ENCODE data around the gene SENP6.

The SENP6 gene

GRCh38 chr6:75748003-75748742 lies 146.5 kb downstream of the SENP6 start:
- H3K27me3 ChIP-seq (ENCODE audit: insufficient read depth, low read length) = peaks cover 7% of the 10 kb centered on the region; the same call in 1 of the 2 replicates
- peaks cover 4% of the 10 kb centered on the region; the same call in 1 of the 2 replicates for H3K4me1 ChIP-seq (ENCODE audit: insufficient read depth, low read length)
- H3K9me3 ChIP-seq (ENCODE audit: insufficient read depth, low read depth, low read length) = no peaks in the 10 kb centered on the region
- H3K27ac ChIP-seq (ENCODE audit: low read depth, low read length) = peak overlapping the region; percentile 87; the same call in 1 of the 2 replicates
- 15% methylated on average over 16 of the region's 17 CpGs for WGBS
- peak overlapping the region; percentile 84 for H3K9ac ChIP-seq (ENCODE audit: low read depth, low read length)
- H3K4me3 ChIP-seq (ENCODE audit: low read length) = peak overlapping the region; percentile 68
- no peaks in the 10 kb centered on the region for H3K36me3 ChIP-seq (ENCODE audit: insufficient read depth, low read length)

GRCh38 chr6:75748743-75749538 lies 147.3 kb downstream of the SENP6 start, which contains the start of gene MYO6:
MYO6 (plus strand) TSS chr6:75749239; CDS start chr6:75817548, 68,309 bp downstream.
- Histone ChIP-seq H3K4me3 (ENCODE audit: low read length) (peak within 1 kb of the TSS; percentile 68), H3K36me3 (ENCODE audit: insufficient read depth, low read length) (no peaks in the 10 kb centered on the region), H3K4me1 (ENCODE audit: insufficient read depth, low read length) (peaks cover 4% of the 10 kb centered on the region; the same call in 1 of the 2 replicates), H3K27ac (ENCODE audit: low read depth, low read length) (peak within 1 kb of the TSS; percentile 87; the same call in 1 of the 2 replicates), H3K9me3 (ENCODE audit: insufficient read depth, low read depth, low read length) (no peaks in the 10 kb centered on the region), H3K9ac (ENCODE audit: low read depth, low read length) (peak within 1 kb of the TSS; percentile 84), H3K27me3 (ENCODE audit: insufficient read depth, low read length) (peaks cover 7% of the 10 kb centered on the region; the same call in 1 of the 2 replicates)
- under 1% methylated on average over 97 of the region's 97 CpGs for WGBS

GRCh38 chr6:75751443-75751842 lies 149.8 kb downstream of the SENP6 start:
- H3K4me1 ChIP-seq (ENCODE audit: insufficient read depth, low read length) = peaks cover 4% of the 10 kb centered on the region; the same call in 1 of the 2 replicates
- H3K36me3 ChIP-seq (ENCODE audit: insufficient read depth, low read length) = no peaks in the 10 kb centered on the region
- H3K4me3 ChIP-seq (ENCODE audit: low read length) = no peak overlapping the region
- WGBS = 93% methylated on average over 2 of the region's 2 CpGs
- H3K9me3 ChIP-seq (ENCODE audit: insufficient read depth, low read depth, low read length) = no peaks in the 10 kb centered on the region
- no peak overlapping the region for H3K27ac ChIP-seq (ENCODE audit: low read depth, low read length)
- peaks cover 7% of the 10 kb centered on the region; the same call in 1 of the 2 replicates for H3K27me3 ChIP-seq (ENCODE audit: insufficient read depth, low read length)
- no peak overlapping the region for H3K9ac ChIP-seq (ENCODE audit: low read depth, low read length)

GRCh38 chr6:75752365-75752764 lies 150.7 kb downstream of the SENP6 start:
- H3K9me3 ChIP-seq (ENCODE audit: insufficient read depth, low read depth, low read length) = no peaks in the 10 kb centered on the region
- 90% methylated on average over 3 of the region's 3 CpGs for WGBS
- peaks cover 7% of the 10 kb centered on the region; the same call in 1 of the 2 replicates for H3K27me3 ChIP-seq (ENCODE audit: insufficient read depth, low read length)
- no peaks in the 10 kb centered on the region for H3K36me3 ChIP-seq (ENCODE audit: insufficient read depth, low read length)
- peaks cover 4% of the 10 kb centered on the region; the same call in 1 of the 2 replicates for H3K4me1 ChIP-seq (ENCODE audit: insufficient read depth, low read length)
- no peak overlapping the region for H3K4me3 ChIP-seq (ENCODE audit: low read length)
- H3K27ac ChIP-seq (ENCODE audit: low read depth, low read length) = no peak overlapping the region
- no peak overlapping the region for H3K9ac ChIP-seq (ENCODE audit: low read depth, low read length)

GRCh38 chr6:75755704-75756103 lies 154.0 kb downstream of the SENP6 start:
- no peak overlapping the region for H3K9ac ChIP-seq (ENCODE audit: low read depth, low read length)
- 97% methylated on average over 4 of the region's 5 CpGs for WGBS
- 0 out of 2 replicates have a peak, but pooled peaks cover 6% of the 10 kb centered on the region for H3K4me1 ChIP-seq (ENCODE audit: insufficient read depth, low read length)
- H3K36me3 ChIP-seq (ENCODE audit: insufficient read depth, low read length) = no peaks in the 10 kb centered on the region
- H3K27ac ChIP-seq (ENCODE audit: low read depth, low read length) = no peak overlapping the region
- no peaks in the 10 kb centered on the region for H3K9me3 ChIP-seq (ENCODE audit: insufficient read depth, low read depth, low read length)
- H3K27me3 ChIP-seq (ENCODE audit: insufficient read depth, low read length) = no peaks in the 10 kb centered on the region
- no peak overlapping the region for H3K4me3 ChIP-seq (ENCODE audit: low read length)

GRCh38 chr6:75757295-75757694 lies 155.6 kb downstream of the SENP6 start:
- 83% methylated on average over 3 of the region's 3 CpGs for WGBS
- no peaks in the 10 kb centered on the region for H3K27me3 ChIP-seq (ENCODE audit: insufficient read depth, low read length)
- H3K36me3 ChIP-seq (ENCODE audit: insufficient read depth, low read length) = no peaks in the 10 kb centered on the region
- peaks cover 8% of the 10 kb centered on the region; the same call in 1 of the 2 replicates for H3K4me1 ChIP-seq (ENCODE audit: insufficient read depth, low read length)
- H3K9ac ChIP-seq (ENCODE audit: low read depth, low read length) = no peak overlapping the region
- no peak overlapping the region for H3K27ac ChIP-seq (ENCODE audit: low read depth, low read length)
- H3K9me3 ChIP-seq (ENCODE audit: insufficient read depth, low read depth, low read length) = no peaks in the 10 kb centered on the region
- no peak overlapping the region for H3K4me3 ChIP-seq (ENCODE audit: low read length)

GRCh38 chr6:75758061-75758460 lies 156.4 kb downstream of the SENP6 start:
- Histone ChIP-seq H3K36me3 (ENCODE audit: insufficient read depth, low read length) (no peaks in the 10 kb centered on the region), H3K27ac (ENCODE audit: low read depth, low read length) (no peak overlapping the region), H3K4me3 (ENCODE audit: low read length) (no peak overlapping the region), H3K27me3 (ENCODE audit: insufficient read depth, low read length) (no peaks in the 10 kb centered on the region), H3K9me3 (ENCODE audit: insufficient read depth, low read depth, low read length) (no peaks in the 10 kb centered on the region), H3K9ac (ENCODE audit: low read depth, low read length) (no peak overlapping the region), H3K4me1 (ENCODE audit: insufficient read depth, low read length) (peaks cover 8% of the 10 kb centered on the region; the same call in 1 of the 2 replicates)
- 98% methylated on average over 5 of the region's 5 CpGs for WGBS

- Histone ChIP-seq H3K9me3 (ENCODE audit: insufficient read depth, low read depth, low read length) (no peaks in the 10 kb centered on the region), H3K27me3 (ENCODE audit: insufficient read depth, low read length) (no peaks in the 10 kb centered on the region), H3K4me3 (ENCODE audit: low read length) (no peak overlapping the region), H3K36me3 (ENCODE audit: insufficient read depth, low read length) (peaks cover under 1% of the 10 kb centered on the region; the same call in 1 of the 2 replicates), H3K27ac (ENCODE audit: low read depth, low read length) (no peak overlapping the region), H3K9ac (ENCODE audit: low read depth, low read length) (no peak overlapping the region), H3K4me1 (ENCODE audit: insufficient read depth, low read length) (peaks cover 8% of the 10 kb centered on the region; the same call in 1 of the 2 replicates)
- WGBS = 80% methylated on average over 3 of the region's 5 CpGs
Observed at GRCh38 chr6:75759207-75759606, 157.5 kb downstream of the SENP6 start.

GRCh38 chr6:75760320-75760719 lies 158.6 kb downstream of the SENP6 start:
- peaks cover 8% of the 10 kb centered on the region; the same call in 1 of the 2 replicates for H3K4me1 ChIP-seq (ENCODE audit: insufficient read depth, low read length)
- no peak overlapping the region for H3K9ac ChIP-seq (ENCODE audit: low read depth, low read length)
- peaks cover 3% of the 10 kb centered on the region; the same call in 1 of the 2 replicates for H3K36me3 ChIP-seq (ENCODE audit: insufficient read depth, low read length)
- WGBS = 71% methylated on average over 1 of the region's 1 CpG
- no peaks in the 10 kb centered on the region for H3K9me3 ChIP-seq (ENCODE audit: insufficient read depth, low read depth, low read length)
- H3K27ac ChIP-seq (ENCODE audit: low read depth, low read length) = no peak overlapping the region
- no peaks in the 10 kb centered on the region for H3K27me3 ChIP-seq (ENCODE audit: insufficient read depth, low read length)
- H3K4me3 ChIP-seq (ENCODE audit: low read length) = no peak overlapping the region

GRCh38 chr6:75761489-75761888 lies 159.8 kb downstream of the SENP6 start:
- H3K36me3 ChIP-seq (ENCODE audit: insufficient read depth, low read length) = peaks cover 3% of the 10 kb centered on the region; the same call in 1 of the 2 replicates
- H3K27ac ChIP-seq (ENCODE audit: low read depth, low read length) = no peak overlapping the region
- H3K9me3 ChIP-seq (ENCODE audit: insufficient read depth, low read depth, low read length) = no peaks in the 10 kb centered on the region
- H3K27me3 ChIP-seq (ENCODE audit: insufficient read depth, low read length) = no peaks in the 10 kb centered on the region
- WGBS = 100% methylated on average over 1 of the region's 1 CpG
- peaks cover 8% of the 10 kb centered on the region; the same call in 1 of the 2 replicates for H3K4me1 ChIP-seq (ENCODE audit: insufficient read depth, low read length)
- no peak overlapping the region for H3K4me3 ChIP-seq (ENCODE audit: low read length)
- H3K9ac ChIP-seq (ENCODE audit: low read depth, low read length) = no peak overlapping the region

- Histone ChIP-seq H3K4me3 (ENCODE audit: low read length) (no peak overlapping the region), H3K27me3 (ENCODE audit: insufficient read depth, low read length) (no peaks in the 10 kb centered on the region), H3K4me1 (ENCODE audit: insufficient read depth, low read length) (peaks cover 8% of the 10 kb centered on the region; the same call in 1 of the 2 replicates), H3K27ac (ENCODE audit: low read depth, low read length) (no peak overlapping the region), H3K9me3 (ENCODE audit: insufficient read depth, low read depth, low read length) (no peaks in the 10 kb centered on the region), H3K36me3 (ENCODE audit: insufficient read depth, low read length) (peaks cover 3% of the 10 kb centered on the region; the same call in 1 of the 2 replicates), H3K9ac (ENCODE audit: low read depth, low read length) (no peak overlapping the region)
- WGBS = 94% methylated on average over 8 of the region's 8 CpGs
Observed at GRCh38 chr6:75762063-75762462, 160.4 kb downstream of the SENP6 start.
